ENCODE results near the gene PIP4K2C.

PIP4K2C gene

DNA sequence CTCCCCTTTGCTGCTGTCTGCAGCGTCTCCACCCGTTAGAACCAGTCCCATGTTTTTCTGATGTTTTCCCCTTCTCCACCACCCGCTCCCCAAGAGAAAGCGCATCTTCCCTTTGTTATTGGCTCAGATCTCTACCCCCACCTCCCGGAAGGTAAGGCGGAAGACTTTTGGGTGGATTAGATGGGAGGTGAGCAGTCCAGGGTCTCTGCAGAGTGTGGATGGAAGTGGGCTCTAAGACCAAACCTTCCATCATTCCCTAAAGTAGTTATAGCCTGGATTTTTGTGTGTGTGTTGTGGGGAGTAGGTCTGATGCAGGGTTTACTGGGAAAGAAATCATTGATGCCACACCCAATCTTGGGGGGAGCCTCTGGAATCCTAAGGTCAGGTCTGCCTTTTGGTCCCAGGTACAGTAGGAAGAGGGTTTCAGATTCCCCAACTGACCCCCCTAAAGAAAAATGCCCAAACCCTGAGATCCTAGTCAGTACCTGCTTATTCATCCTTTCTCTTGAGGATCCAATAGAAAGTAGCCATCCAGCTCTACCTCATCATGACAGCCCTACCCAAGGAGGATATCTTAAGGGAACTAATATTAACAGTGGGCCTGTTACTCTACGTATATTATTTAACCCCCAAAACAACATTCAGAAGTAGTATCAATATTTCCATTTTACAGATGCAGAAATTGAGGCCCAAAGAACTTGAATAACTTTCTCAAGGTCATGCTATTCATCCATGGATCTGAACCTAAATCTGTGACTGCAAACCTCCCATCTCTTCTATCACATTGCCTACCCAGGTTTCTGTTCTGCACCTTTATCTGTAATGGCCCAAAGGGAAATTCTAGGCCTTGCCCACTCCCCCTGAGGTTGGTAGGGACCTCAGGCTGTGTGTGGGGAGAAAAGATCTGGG is 40.1 kb upstream of the PIP4K2C start:
- no peak overlapping the region for H3K27ac Mint-ChIP-seq
- peaks cover 22% of the 10 kb centered on the region for H3K4me1 Mint-ChIP-seq
- H3K36me3 Mint-ChIP-seq (ENCODE audit: low read depth): no peaks in the 10 kb centered on the region
- H3K4me3 Mint-ChIP-seq: peak overlapping the region; percentile 50 to 61 (median 58)
- H3K9me3 Mint-ChIP-seq: no peaks in the 10 kb centered on the region
- H3K27me3 Mint-ChIP-seq (ENCODE audit: low read depth): peaks cover 72% of the 10 kb centered on the region
- TF ChIP-seq, protein P1, sequence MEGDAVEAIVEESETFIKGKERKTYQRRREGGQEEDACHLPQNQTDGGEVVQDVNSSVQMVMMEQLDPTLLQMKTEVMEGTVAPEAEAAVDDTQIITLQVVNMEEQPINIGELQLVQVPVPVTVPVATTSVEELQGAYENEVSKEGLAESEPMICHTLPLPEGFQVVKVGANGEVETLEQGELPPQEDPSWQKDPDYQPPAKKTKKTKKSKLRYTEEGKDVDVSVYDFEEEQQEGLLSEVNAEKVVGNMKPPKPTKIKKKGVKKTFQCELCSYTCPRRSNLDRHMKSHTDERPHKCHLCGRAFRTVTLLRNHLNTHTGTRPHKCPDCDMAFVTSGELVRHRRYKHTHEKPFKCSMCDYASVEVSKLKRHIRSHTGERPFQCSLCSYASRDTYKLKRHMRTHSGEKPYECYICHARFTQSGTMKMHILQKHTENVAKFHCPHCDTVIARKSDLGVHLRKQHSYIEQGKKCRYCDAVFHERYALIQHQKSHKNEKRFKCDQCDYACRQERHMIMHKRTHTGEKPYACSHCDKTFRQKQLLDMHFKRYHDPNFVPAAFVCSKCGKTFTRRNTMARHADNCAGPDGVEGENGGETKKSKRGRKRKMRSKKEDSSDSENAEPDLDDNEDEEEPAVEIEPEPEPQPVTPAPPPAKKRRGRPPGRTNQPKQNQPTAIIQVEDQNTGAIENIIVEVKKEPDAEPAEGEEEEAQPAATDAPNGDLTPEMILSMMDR (IDR thresholded peaks at IDR 0.05; ENCODE audit: unreplicated experiment in 3 of 3): no peak

DNA sequence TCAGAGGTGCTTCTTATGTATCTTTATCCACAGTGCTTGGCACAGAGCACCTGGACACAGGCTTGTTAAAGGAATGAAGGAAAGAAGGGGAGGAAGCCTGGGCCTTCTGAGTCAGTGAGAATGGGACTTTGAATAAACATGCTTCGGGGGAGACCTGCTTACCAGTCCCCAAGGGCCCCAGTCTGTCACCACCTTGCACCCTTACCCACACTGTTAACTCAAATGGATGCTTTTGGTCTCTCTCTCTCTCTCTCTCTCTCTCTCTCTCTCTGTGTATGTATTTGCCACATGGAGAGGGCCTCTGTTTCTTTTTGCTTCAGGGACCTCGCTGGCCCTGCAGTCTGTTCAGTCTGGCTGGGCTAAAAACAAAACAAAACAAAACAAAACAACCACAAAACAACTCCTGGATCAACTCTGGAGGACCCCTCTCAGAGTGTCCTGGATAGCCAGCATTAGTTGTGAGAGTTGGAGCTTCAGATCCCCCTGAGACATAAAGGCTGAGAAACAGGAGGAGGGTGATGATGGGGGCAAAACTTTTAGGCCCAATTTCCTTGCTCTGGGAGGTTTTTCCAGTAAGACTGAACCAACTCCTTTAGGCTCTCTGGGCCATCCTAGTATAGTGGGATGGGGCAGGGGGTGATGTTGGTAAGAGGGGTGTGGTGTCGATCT is 39.2 kb upstream of the PIP4K2C start:
- Mint-ChIP-seq H3K9me3 (no peaks in the 10 kb centered on the region), H3K36me3 (ENCODE audit: low read depth) (no peaks in the 10 kb centered on the region), H3K4me3 (peak overlapping the region; percentile 34 to 61 (median 50)), H3K27me3 (ENCODE audit: low read depth) (peaks cover 75% of the 10 kb centered on the region), H3K27ac (no peak overlapping the region), H3K4me1 (peaks cover 17% of the 10 kb centered on the region)
- TF ChIP-seq, protein P1 (IDR thresholded peaks at IDR 0.05; ENCODE audit: unreplicated experiment in 3 of 3): no peak

DNA sequence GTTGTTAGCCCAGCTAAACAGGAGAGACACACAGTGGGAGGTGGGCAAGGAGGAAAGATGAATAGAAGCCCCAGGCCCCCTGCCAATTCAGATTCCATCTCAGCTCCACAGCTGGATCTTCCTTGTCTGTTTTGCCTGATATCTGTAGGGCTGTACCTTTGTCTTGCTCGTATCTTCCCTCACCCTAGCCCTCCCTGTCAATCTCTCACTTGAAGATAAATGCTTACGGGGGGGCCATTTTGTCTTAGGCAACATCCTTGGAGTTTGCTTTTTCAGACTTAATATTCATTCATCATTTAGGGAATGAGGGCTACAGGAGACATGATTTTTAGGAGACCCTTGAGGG is 38.7 kb upstream of the PIP4K2C start:
- H3K9me3 Mint-ChIP-seq: no peaks in the 10 kb centered on the region
- peaks cover 71% of the 10 kb centered on the region for H3K27me3 Mint-ChIP-seq (ENCODE audit: low read depth)
- no peak overlapping the region for H3K27ac Mint-ChIP-seq
- H3K36me3 Mint-ChIP-seq (ENCODE audit: low read depth): no peaks in the 10 kb centered on the region
- TF ChIP-seq, protein P1 (IDR thresholded peaks at IDR 0.05; ENCODE audit: unreplicated experiment in 3 of 3): no peak
- peaks cover 13% of the 10 kb centered on the region for H3K4me1 Mint-ChIP-seq
- H3K4me3 Mint-ChIP-seq: peak overlapping the region in 1 of 3 experiments; percentile 12

DNA sequence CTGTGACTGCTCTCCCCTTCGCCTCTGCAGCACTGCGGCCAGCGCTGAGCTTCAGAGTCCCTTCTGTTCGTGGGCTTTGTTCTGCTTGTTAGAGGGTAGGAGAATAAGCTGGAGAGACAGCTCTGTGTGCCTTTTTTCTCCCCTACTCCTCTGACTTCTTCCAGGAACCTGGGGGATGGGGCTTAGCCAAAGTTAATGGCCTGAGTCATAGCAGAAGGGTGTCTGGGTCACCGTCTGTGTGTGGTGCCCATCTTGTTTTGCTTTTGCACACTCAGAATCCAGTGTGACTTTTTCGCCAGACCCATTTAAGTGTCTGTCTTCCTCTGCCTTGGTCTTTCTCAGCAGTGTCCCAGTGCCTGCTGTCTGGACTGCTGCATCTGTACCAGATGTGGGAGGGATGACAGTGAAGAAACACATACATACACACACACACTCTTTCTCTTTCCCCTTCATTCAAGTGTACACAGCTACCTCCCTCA is 38.1 kb upstream of the PIP4K2C start:
- no peaks in the 10 kb centered on the region for H3K36me3 Mint-ChIP-seq (ENCODE audit: low read depth)
- peaks cover 66% of the 10 kb centered on the region for H3K27me3 Mint-ChIP-seq (ENCODE audit: low read depth)
- H3K27ac Mint-ChIP-seq: no peak overlapping the region
- H3K4me3 Mint-ChIP-seq: peak overlapping the region in 1 of 3 experiments; percentile 12
- peaks cover 12% of the 10 kb centered on the region for H3K4me1 Mint-ChIP-seq
- H3K9me3 Mint-ChIP-seq: no peaks in the 10 kb centered on the region
- TF ChIP-seq, protein P1 (IDR thresholded peaks at IDR 0.05; ENCODE audit: unreplicated experiment in 3 of 3): no peak

DNA sequence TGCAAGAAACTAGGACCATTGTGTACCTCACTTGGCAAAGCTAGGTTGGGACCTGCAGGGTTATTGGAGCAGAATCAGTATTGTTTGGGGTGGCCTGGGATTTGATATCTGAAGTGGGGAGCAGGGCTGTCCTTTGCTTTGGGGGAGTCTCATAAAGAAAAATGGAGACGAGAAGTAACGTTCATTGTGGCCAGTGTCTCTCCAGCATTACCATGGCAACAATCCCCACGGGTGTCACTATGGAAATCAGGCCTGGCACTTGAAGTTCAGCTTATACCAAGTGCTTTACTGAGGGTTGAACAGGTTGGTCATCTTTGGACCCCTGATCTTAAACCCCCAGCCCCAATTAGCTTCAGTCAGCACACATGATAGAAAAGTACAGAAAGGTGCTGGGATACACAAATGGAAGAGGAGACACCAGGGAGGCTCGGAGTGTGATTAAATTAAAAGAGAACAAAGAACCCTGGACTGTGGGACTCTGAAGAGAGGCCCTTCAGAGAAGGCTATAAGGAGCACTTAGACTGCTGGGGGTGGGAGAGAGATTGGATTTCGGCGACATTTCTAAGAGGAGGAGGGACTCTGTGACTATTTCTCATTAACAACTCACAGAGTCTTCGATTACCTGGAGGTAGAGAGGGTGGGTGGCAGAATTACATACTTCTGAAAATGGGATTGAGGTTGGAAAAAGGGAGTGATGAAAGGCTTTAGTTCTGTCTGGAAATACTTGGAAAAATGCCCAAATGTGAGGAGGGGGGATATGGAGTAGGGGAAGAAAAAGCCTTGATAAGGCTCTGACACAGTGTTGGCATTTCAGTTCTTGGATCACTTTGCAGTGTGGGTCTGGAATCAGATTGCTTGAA is 37.4 kb upstream of the PIP4K2C start:
- peaks cover 12% of the 10 kb centered on the region for H3K4me1 Mint-ChIP-seq
- peaks cover 61% of the 10 kb centered on the region for H3K27me3 Mint-ChIP-seq (ENCODE audit: low read depth)
- no peak overlapping the region for H3K27ac Mint-ChIP-seq
- no peaks in the 10 kb centered on the region for H3K9me3 Mint-ChIP-seq
- TF ChIP-seq, protein P1 (IDR thresholded peaks at IDR 0.05; ENCODE audit: unreplicated experiment in 3 of 3): no peak
- H3K4me3 Mint-ChIP-seq: no peak overlapping the region
- no peaks in the 10 kb centered on the region for H3K36me3 Mint-ChIP-seq (ENCODE audit: low read depth)

Data from nephron (organoid).